Measurements from ENCODE around the gene PROZ. TPM values are rescaled to one million over a fixed set of nuclear protein-coding genes. Genes with fewer than 3 reads are reported as not detected.

PROZ gene
- total and polyA plus RNA-seq, 9 of the 15 experiments (the other 6 are each of a cell fraction or from before 2014, with no cell fraction given) = not detected

DNA sequence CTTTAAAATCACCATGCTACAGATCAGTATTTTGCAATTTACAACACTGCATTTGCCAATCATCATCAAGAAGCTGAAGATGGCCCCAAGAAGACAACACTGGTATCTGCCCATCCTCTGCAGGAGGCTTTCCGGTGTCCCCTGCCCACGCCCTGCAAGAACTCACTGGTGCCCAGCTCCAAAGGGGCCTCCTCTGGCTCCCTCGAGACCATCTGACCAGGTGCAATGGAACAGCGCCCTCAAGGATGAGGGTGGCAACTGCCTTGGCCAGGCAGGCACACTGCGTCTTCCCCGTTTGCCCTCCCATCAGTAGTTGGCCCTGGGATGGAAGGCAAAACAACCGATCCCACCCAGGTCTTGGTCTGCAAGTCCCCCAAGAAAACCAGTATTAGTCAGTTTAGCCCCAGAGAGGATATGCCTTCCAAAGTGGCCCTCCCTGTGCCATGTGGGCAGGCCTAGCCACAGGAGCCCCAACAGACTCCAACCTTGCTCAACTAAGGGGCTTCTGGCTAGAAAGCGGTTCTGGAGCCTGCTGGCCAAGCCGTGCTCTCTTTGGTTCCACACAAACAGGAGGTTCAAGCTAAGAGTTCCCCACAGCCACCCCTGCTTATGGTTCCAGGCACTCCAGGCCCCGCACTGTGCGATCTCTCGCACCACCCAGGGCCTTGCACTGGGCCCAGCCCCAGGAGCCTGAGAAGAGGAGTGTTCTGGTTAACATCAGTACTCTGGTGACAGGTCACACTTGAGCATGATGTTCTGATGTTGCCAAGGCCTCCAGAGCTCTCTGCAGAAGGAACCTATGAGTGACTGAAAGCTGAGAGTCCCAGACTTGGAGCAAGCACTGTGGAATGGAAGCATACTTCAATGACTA is 45.3 kb downstream of the PROZ start (continued):
- TF ChIP-seq, protein P1, sequence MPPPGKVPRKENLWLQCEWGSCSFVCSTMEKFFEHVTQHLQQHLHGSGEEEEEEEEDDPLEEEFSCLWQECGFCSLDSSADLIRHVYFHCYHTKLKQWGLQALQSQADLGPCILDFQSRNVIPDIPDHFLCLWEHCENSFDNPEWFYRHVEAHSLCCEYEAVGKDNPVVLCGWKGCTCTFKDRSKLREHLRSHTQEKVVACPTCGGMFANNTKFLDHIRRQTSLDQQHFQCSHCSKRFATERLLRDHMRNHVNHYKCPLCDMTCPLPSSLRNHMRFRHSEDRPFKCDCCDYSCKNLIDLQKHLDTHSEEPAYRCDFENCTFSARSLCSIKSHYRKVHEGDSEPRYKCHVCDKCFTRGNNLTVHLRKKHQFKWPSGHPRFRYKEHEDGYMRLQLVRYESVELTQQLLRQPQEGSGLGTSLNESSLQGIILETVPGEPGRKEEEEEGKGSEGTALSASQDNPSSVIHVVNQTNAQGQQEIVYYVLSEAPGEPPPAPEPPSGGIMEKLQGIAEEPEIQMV (tag; conservative IDR thresholded peaks at IDR 0.05; ENCODE audit: low read depth) = no peak
- TF ChIP-seq ZNF239 (CRISPR knock-in tag; IDR thresholded peaks at IDR 0.05) = no peak

DNA sequence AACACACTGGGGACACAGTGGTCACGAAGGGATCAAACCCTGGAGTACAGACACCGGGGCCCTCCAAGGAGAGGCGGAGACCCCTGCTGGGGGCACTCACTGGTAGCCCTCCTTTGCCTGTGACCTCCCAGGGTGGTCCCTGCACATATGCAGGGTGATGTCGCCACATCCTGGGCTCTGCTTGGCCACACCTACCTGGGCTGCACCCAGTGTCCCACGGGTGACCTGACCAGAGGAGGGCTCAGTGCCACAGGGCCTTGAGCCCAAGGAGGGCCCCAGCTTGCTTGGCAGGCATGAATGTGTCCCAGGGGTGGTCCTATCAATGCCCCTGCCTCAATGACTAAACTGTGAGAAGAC is 45.9 kb downstream of the PROZ start:
- ChIA-PET CTCF (ENCODE audit: low intra/inter-chr PET ratio) (no interaction called here), POLR2A (interaction anchor here (1.2 kb wide), 2 partner anchors 14 to 24 kb away, joined by 3 read pairs; no protein-coding TSS in a partner anchor)
- Histone ChIP-seq H3K4me3 (no peak overlapping the region), H4K20me1 (replicated peaks; ENCODE audit: control insufficient read depth, insufficient read depth, low read length) (peaks cover 12% of the 10 kb centered on the region; the same call in 1 of the 2 replicates), H2AFZ (ENCODE audit: low read depth, low read length) (no peak overlapping the region), H3K9me1 (ENCODE audit: control insufficient read depth, insufficient read depth, low read length) (peaks cover 5% of the 10 kb centered on the region), H3K27me3 (ENCODE audit: control insufficient read depth in 2 of 2, insufficient read depth in 2 of 2, low read length in 2 of 2) (no peaks in the 10 kb centered on the region), H3K36me3 (ENCODE audit: control insufficient read depth, insufficient read depth, low read length) (peaks cover 77% of the 10 kb centered on the region; the same call in 2 of the 3 replicates), H3K9ac (ENCODE audit: insufficient read depth in 1 of 2, low read depth in 2 of 2, low read length in 2 of 2) (peak overlapping the region in 1 of 2 experiments; percentile 76; a peak in 2 of 4 replicates), H3K4me2 (ENCODE audit: insufficient read depth, low read length) (no peak overlapping the region), H3K27ac (ENCODE audit: extremely low read depth, low read depth, low read length) (no peak overlapping the region), H3K79me2 (ENCODE audit: control insufficient read depth, insufficient read depth, low read length) (peaks cover 94% of the 10 kb centered on the region), H3K9me3 (replicated peaks; ENCODE audit: control insufficient read depth, insufficient read depth, low read depth, low read length) (no peaks in the 10 kb centered on the region), H3K4me1 (replicated peaks in 1 of 2; ENCODE audit: control insufficient read depth in 2 of 2, insufficient read depth in 2 of 2, low read length in 2 of 2) (peaks cover 21 to 22% of the 10 kb centered on the region in 2 experiments; a peak in 4 of 5 replicates)
- ATAC-seq = no peak
- intact Hi-C loops (cut with micrococcal nuclease) (loop anchor here (10.0 kb wide), 1 partner anchor 190 kb away; no protein-coding TSS in a partner anchor), in situ Hi-C loops (cut with MboI) (no loop called here)
- FAIRE-seq = no peak
- no TSS peak for BruUV-seq (replicated peaks)
- DNase-seq (ENCODE audit: extremely low read depth in 1 of 4, low spot score in 3 of 4) = no peak
- WGBS (ENCODE audit: insufficient coverage, low coverage, missing lambda C conversion rate) = 88% methylated on average over 5 of the region's 5 CpGs
- TF ChIP-seq TCF3 (CRISPR knock-in tag; IDR thresholded peaks at IDR 0.05) (no peak), ASH1L (IDR thresholded peaks at IDR 0.05; ENCODE audit: borderline replicate concordance, low read depth, partially characterized antibody) (no peak), MYC (IDR thresholded peaks at IDR 0.05; ENCODE audit: low read depth, low read length) (no peak), MYC (CRISPR knock-in tag; IDR thresholded peaks at IDR 0.05; ENCODE audit: borderline replicate concordance, low read depth) (no peak), MTF1 (CRISPR knock-in tag; IDR thresholded peaks at IDR 0.05; ENCODE audit: borderline replicate concordance) (no peak), PHB (CRISPR knock-in tag; IDR thresholded peaks at IDR 0.05) (no peak)
- TF ChIP-seq, protein P2, sequence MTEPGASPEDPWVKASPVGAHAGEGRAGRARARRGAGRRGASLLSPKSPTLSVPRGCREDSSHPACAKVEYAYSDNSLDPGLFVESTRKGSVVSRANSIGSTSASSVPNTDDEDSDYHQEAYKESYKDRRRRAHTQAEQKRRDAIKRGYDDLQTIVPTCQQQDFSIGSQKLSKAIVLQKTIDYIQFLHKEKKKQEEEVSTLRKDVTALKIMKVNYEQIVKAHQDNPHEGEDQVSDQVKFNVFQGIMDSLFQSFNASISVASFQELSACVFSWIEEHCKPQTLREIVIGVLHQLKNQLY (CRISPR knock-in tag; conservative IDR thresholded peaks at IDR 0.05) = no peak
- TF ChIP-seq, protein P3, sequence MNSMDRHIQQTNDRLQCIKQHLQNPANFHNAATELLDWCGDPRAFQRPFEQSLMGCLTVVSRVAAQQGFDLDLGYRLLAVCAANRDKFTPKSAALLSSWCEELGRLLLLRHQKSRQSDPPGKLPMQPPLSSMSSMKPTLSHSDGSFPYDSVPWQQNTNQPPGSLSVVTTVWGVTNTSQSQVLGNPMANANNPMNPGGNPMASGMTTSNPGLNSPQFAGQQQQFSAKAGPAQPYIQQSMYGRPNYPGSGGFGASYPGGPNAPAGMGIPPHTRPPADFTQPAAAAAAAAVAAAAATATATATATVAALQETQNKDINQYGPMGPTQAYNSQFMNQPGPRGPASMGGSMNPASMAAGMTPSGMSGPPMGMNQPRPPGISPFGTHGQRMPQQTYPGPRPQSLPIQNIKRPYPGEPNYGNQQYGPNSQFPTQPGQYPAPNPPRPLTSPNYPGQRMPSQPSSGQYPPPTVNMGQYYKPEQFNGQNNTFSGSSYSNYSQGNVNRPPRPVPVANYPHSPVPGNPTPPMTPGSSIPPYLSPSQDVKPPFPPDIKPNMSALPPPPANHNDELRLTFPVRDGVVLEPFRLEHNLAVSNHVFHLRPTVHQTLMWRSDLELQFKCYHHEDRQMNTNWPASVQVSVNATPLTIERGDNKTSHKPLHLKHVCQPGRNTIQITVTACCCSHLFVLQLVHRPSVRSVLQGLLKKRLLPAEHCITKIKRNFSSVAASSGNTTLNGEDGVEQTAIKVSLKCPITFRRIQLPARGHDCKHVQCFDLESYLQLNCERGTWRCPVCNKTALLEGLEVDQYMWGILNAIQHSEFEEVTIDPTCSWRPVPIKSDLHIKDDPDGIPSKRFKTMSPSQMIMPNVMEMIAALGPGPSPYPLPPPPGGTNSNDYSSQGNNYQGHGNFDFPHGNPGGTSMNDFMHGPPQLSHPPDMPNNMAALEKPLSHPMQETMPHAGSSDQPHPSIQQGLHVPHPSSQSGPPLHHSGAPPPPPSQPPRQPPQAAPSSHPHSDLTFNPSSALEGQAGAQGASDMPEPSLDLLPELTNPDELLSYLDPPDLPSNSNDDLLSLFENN (IDR thresholded peaks at IDR 0.05; ENCODE audit: low read depth in 2 of 2, low read length in 2 of 2) = no peak
- TF ChIP-seq, protein P4, sequence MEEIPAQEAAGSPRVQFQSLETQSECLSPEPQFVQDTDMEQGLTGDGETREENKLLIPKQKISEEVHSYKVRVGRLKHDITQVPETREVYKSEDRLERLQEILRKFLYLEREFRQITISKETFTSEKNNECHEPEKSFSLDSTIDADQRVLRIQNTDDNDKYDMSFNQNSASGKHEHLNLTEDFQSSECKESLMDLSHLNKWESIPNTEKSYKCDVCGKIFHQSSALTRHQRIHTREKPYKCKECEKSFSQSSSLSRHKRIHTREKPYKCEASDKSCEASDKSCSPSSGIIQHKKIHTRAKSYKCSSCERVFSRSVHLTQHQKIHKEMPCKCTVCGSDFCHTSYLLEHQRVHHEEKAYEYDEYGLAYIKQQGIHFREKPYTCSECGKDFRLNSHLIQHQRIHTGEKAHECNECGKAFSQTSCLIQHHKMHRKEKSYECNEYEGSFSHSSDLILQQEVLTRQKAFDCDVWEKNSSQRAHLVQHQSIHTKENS (CRISPR knock-in tag; IDR thresholded peaks at IDR 0.05) = no peak

Measured in K562 (cell line).